Transverse colon (tissue), 4 donors: ENCODE results near the gene CFAP46.

ENCODE experiments used
- CTCF ChIP-seq, 5 experiments: fragments of 200-600 bp in 3 of 5; fragments of 450-650 bp in 2 of 5; sonication (generic) in 3 of 5; IDR thresholded peaks; 1 replicate in 2 of 5; 2 replicates in 3 of 5; pipeline ENCODE4 v1.5.1; 2016 to 2017; ENCODE audit warnings: antibody characterized with exemption in 5 of 5, inconsistent platforms in 3 of 5, mild to moderate bottlenecking in 2 of 5, moderate library complexity in 1 of 5
- POLR2A ChIP-seq: fragments of 450-650 bp; IDR thresholded peaks from one replicate; pipeline ENCODE4 v1.6.1; 2016; ENCODE audit warnings: antibody characterized with exemption, mild to moderate bottlenecking, moderate library complexity
- POLR2AphosphoS5 ChIP-seq, 3 donors: sonication (generic); formaldehyde crosslinking; IDR thresholded peaks; one replicate each; pipeline ENCODE4 v1.6.1; 2016; ENCODE audit warnings: antibody characterized with exemption in 3 of 3

GRCh38 chr10:132986076-132986475, 43.7 kb upstream of the CFAP46 start:
- TF ChIP-seq CTCF (IDR thresholded peaks at IDR 0.05) = no peak
- no peak for TF ChIP-seq POLR2AphosphoS5 (IDR thresholded peaks at IDR 0.05)
- no peak for TF ChIP-seq POLR2A
